Keratinocyte (primary cell): ENCODE data around the gene OR5D18. TPM values are rescaled to one million over a fixed set of nuclear protein-coding genes. Genes with fewer than 3 reads are reported as not detected.

Experiments used
- DNase-seq: peaks from one replicate; pipeline ENCODE4 v3.0.0-alpha.2; 2011; ENCODE audit warnings: low read depth, missing footprints, low spot score
- FAIRE-seq: peaks from 2 replicates; lab custom pipeline; 2011; peaks lifted over from hg19 to GRCh38; lab: Jason Lieb, UNC
- H2AFZ ChIP-seq: 2 replicates; pipeline ENCODE4 v1.6.0; 2012; ENCODE audit warnings: low read length, control low read depth, inconsistent platforms; ENCODE audit not compliant: control insufficient read depth
- H3K27ac ChIP-seq: 2 replicates; pipeline ENCODE4 v1.5.1; 2011; ENCODE audit warnings: low read length; ENCODE audit not compliant: control insufficient read depth, insufficient read depth
- H3K27me3 ChIP-seq: 3 replicates; pipeline ENCODE4 v1.6.0; 2011; ENCODE audit warnings: low read length; ENCODE audit not compliant: control insufficient read depth, insufficient read depth; ENCODE audit errors: extremely low read depth
- H3K36me3 ChIP-seq, 2 experiments: 2 replicates in 1 of 2; 3 replicates in 1 of 2; pipeline ENCODE4 v1.5.1; 2011; ENCODE audit warnings: low read length in 2 of 2, mild to moderate bottlenecking in 1 of 2; ENCODE audit not compliant: control insufficient read depth in 2 of 2, insufficient read depth in 2 of 2; ENCODE audit errors: extremely low read depth in 1 of 2
- H3K4me1 ChIP-seq: 3 replicates; pipeline ENCODE4 v1.5.1; 2011; ENCODE audit warnings: low read length; ENCODE audit not compliant: control insufficient read depth, insufficient read depth; ENCODE audit errors: extremely low read depth
- H3K4me2 ChIP-seq: 3 replicates; pipeline ENCODE4 v1.6.0; 2011; ENCODE audit warnings: low read depth, low read length; ENCODE audit not compliant: control insufficient read depth, insufficient read depth; ENCODE audit errors: extremely low read depth
- H3K4me3 ChIP-seq, 3 experiments: fragments of 200-600 bp in 1 of 3; sonication (generic) in 1 of 3; 2 replicates in 2 of 3; 3 replicates in 1 of 3; pipeline ENCODE4 v1.5.1; 2011 to 2016; ENCODE audit warnings: low read length in 3 of 3, mild to moderate bottlenecking in 3 of 3, control low read depth in 2 of 3, inconsistent platforms in 1 of 3, low read depth in 1 of 3, mixed read lengths in 1 of 3, mixed run types in 1 of 3, moderate library complexity in 1 of 3; ENCODE audit not compliant: control insufficient read depth in 2 of 3, insufficient read depth in 2 of 3; ENCODE audit errors: extremely low read depth in 1 of 3
- H3K79me2 ChIP-seq: 2 replicates; pipeline ENCODE4 v1.6.0; 2012; ENCODE audit warnings: low read length; ENCODE audit not compliant: control insufficient read depth, insufficient read depth
- H3K9ac ChIP-seq: 3 replicates; pipeline ENCODE4 v1.6.0; 2011; ENCODE audit warnings: low read length; ENCODE audit not compliant: control insufficient read depth, insufficient read depth; ENCODE audit errors: extremely low read depth
- H3K9me1 ChIP-seq: 3 replicates; pipeline ENCODE4 v1.6.0; 2011; ENCODE audit warnings: low read length; ENCODE audit not compliant: control insufficient read depth, insufficient read depth; ENCODE audit errors: extremely low read depth
- H3K9me3 ChIP-seq: 2 replicates; pipeline ENCODE4 v1.5.1; 2012; ENCODE audit warnings: low read depth, low read length; ENCODE audit not compliant: control insufficient read depth
- H4K20me1 ChIP-seq: 3 replicates; pipeline ENCODE4 v1.6.0; 2011; ENCODE audit warnings: low read length; ENCODE audit not compliant: control insufficient read depth, insufficient read depth; ENCODE audit errors: extremely low read depth
- EZH2 ChIP-seq: IDR thresholded peaks from one replicate; pipeline ENCODE4 v1.6.1; 2012; ENCODE audit warnings: inconsistent platforms, mild to moderate bottlenecking, low read length, moderate library complexity
- dilution Hi-C: fragments of 300-500 bp; cut with MboI; formaldehyde crosslinking; loops from one replicate; pipeline ENCODE4 v1.7.0; 2020; ENCODE audit warnings: low sequenced_read_pairs; ENCODE audit not compliant: extremely low pct_ligation_motif_present
- polyA plus RNA-seq, 5 experiments: library from polyadenylated mRNA; depleted of rRNA in 3 of 5; stranded (reverse) in 3 of 5; stranded (forward) in 1 of 5; unstranded in 1 of 5; fragments of >200 nt; gene quantifications; 1 replicate in 1 of 5; 2 replicates in 3 of 5; 3 replicates in 1 of 5; pipeline versions ENCODE4 v1.2.1 to v1.2.3, GENCODE V29; 2011 to 2012; ENCODE audit warnings: missing spikeins in 2 of 5, low read depth in 1 of 5, low replicate concordance in 1 of 5
- TF ChIP-seq, protein P1 (sequence below), 3 experiments: IDR thresholded peaks in 1 of 3; conservative IDR thresholded peaks in 1 of 3; optimal IDR thresholded peaks in 1 of 3; 2 replicates in 2 of 3; 3 replicates in 1 of 3; pipeline versions ENCODE3 to v1.5.1; 2011; ENCODE audit warnings: low read length in 3 of 3, mild to moderate bottlenecking in 3 of 3, moderate library complexity in 2 of 3, control low read depth in 1 of 3, inconsistent platforms in 1 of 3; ENCODE audit not compliant: insufficient read depth in 2 of 3; ENCODE audit errors: extremely low read depth in 1 of 3

The OR5D18 gene
- polyA plus RNA-seq, 1 donor (not counting 4 experiments of a cell fraction or from before 2014, with no cell fraction given), result not detected

DNA sequence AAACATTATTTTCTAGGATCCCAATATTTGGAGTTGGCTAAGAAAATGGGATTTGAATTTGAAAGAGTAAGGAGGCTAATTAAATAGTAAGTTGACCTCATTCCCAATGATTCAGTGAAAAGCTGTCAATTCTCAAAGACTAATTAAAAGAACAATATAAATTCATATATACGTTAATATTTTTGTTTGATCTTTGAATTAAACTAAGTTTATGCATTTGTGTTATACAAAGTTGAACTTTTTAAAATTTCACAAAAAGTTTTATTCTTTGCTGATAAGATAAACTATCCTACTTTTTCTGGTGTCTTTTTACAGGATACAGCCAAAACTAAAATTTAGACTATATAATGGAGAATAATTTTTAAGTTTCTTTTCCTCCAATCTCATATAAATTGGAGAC is 8.4 kb upstream of the OR5D18 start, which contains the start of gene OR5L1:
TSS of gene OR5L1 (plus strand) at position 301 of the 400 bp plus-strand sequence. CDS start 100 bp downstream, outside the sequence.
- no peaks in the 10 kb centered on the region for H3K27me3 ChIP-seq
- H2AFZ ChIP-seq, result no peak within 1 kb of the TSS
- H3K9ac ChIP-seq, result no peak within 1 kb of the TSS
- H3K9me1 ChIP-seq, result no peaks in the 10 kb centered on the region
- no peak within 1 kb of the TSS for H3K27ac ChIP-seq
- no peaks in the 10 kb centered on the region for H3K4me1 ChIP-seq
- dilution Hi-C loops, result no loop called here
- no peak within 1 kb of the TSS for H3K4me2 ChIP-seq
- no peak for TF ChIP-seq EZH2
- TF ChIP-seq, protein P1, sequence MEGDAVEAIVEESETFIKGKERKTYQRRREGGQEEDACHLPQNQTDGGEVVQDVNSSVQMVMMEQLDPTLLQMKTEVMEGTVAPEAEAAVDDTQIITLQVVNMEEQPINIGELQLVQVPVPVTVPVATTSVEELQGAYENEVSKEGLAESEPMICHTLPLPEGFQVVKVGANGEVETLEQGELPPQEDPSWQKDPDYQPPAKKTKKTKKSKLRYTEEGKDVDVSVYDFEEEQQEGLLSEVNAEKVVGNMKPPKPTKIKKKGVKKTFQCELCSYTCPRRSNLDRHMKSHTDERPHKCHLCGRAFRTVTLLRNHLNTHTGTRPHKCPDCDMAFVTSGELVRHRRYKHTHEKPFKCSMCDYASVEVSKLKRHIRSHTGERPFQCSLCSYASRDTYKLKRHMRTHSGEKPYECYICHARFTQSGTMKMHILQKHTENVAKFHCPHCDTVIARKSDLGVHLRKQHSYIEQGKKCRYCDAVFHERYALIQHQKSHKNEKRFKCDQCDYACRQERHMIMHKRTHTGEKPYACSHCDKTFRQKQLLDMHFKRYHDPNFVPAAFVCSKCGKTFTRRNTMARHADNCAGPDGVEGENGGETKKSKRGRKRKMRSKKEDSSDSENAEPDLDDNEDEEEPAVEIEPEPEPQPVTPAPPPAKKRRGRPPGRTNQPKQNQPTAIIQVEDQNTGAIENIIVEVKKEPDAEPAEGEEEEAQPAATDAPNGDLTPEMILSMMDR (optimal IDR thresholded peaks at IDR 0.05 in 1 of 3, IDR thresholded peaks at IDR 0.05 in 1 of 3, conservative IDR thresholded peaks at IDR 0.05 in 1 of 3; ENCODE audit: extremely low read depth in 1 of 3, insufficient read depth in 2 of 3, low read length in 3 of 3), result no peak
- no peaks in the 10 kb centered on the region for H3K36me3 ChIP-seq
- FAIRE-seq (no peak), DNase-seq (no peak)
- no peaks in the 10 kb centered on the region for H3K79me2 ChIP-seq
- H4K20me1 ChIP-seq, result no peaks in the 10 kb centered on the region
- H3K9me3 ChIP-seq, result peaks cover under 1% of the 10 kb centered on the region
- no peak within 1 kb of the TSS for H3K4me3 ChIP-seq

DNA sequence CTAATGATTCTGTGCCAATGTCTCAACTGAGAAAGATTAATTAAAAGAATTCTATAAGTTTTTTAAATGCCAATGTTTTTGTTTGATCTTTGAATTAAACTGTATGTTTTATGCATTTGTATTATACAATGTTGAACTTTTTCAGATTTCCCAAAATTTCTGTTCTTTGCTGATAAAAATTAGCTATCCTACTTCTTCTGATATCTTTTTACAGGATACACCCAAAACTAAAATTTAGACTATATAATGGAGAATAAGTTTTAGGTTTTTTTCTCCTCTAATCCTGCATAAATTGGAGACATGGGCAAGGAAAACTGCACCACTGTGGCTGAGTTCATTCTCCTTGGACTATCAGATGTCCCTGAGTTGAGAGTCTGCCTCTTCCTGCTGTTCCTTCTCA is 7.5 kb downstream of the OR5D18 start, which contains the start of gene OR5L2:
TSS of gene OR5L2 (plus strand) at position 301 of the 400 bp plus-strand sequence. CDS start at position 301, 0 bp downstream.
- Histone ChIP-seq H3K9me1 (no peaks in the 10 kb centered on the region), H3K27ac (no peak within 1 kb of the TSS), H2AFZ (no peak within 1 kb of the TSS), H3K4me1 (no peaks in the 10 kb centered on the region), H3K9me3 (no peaks in the 10 kb centered on the region), H3K4me2 (no peak within 1 kb of the TSS), H3K36me3 (no peaks in the 10 kb centered on the region), H3K4me3 (no peak within 1 kb of the TSS), H3K27me3 (no peaks in the 10 kb centered on the region), H3K79me2 (no peaks in the 10 kb centered on the region), H3K9ac (no peak within 1 kb of the TSS), H4K20me1 (no peaks in the 10 kb centered on the region)
- DNase-seq, result no peak
- dilution Hi-C loops, result no loop called here
- FAIRE-seq, result no peak
- no peak for TF ChIP-seq EZH2
- TF ChIP-seq, protein P1 (optimal IDR thresholded peaks at IDR 0.05 in 1 of 3, IDR thresholded peaks at IDR 0.05 in 1 of 3, conservative IDR thresholded peaks at IDR 0.05 in 1 of 3; ENCODE audit: extremely low read depth in 1 of 3, insufficient read depth in 2 of 3, low read length in 3 of 3), result no peak
